Measurements from ENCODE around the gene NGF.

Gene NGF

DNA sequence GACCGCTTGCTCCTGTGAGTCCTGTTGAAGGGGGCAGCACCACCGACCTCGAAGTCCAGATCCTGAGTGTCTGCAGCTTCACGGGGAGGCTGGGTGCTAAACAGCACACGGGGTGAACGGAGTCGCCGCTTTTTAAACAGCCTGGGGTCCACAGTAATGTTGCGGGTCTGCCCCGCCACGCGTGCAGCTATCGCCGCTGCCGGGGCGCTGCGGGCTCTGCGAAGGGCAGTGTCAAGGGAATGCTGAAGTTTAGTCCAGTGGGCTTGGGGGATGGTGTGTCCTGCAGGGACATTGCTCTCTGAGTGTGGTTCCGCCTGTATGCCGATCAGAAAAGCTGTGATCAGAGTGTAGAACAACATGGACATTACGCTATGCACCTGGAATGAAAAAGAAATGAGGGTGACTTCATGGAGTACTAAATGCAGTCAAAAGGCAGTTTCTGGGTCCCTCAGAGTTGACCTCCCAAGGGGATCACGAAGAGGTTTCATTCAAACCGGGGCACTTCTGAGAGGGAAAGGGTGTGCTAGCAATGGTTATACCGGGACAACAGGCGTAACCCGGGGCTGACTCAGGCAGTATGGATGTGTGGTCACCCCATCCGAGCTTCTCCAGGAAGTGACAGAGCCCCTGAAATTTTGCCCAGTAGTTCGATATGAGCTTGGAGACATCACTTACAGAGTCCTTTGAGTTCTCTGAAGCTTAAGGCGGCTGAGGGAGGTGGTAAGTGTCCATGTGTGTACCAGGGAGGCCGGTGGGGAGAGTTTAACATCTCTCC is 51.4 kb downstream of the NGF start:
- H3K9ac ChIP-seq (ENCODE audit: low read depth, low read length, poor library complexity, severe bottlenecking): no peak overlapping the region
- TF ChIP-seq, protein P1, sequence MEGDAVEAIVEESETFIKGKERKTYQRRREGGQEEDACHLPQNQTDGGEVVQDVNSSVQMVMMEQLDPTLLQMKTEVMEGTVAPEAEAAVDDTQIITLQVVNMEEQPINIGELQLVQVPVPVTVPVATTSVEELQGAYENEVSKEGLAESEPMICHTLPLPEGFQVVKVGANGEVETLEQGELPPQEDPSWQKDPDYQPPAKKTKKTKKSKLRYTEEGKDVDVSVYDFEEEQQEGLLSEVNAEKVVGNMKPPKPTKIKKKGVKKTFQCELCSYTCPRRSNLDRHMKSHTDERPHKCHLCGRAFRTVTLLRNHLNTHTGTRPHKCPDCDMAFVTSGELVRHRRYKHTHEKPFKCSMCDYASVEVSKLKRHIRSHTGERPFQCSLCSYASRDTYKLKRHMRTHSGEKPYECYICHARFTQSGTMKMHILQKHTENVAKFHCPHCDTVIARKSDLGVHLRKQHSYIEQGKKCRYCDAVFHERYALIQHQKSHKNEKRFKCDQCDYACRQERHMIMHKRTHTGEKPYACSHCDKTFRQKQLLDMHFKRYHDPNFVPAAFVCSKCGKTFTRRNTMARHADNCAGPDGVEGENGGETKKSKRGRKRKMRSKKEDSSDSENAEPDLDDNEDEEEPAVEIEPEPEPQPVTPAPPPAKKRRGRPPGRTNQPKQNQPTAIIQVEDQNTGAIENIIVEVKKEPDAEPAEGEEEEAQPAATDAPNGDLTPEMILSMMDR (conservative IDR thresholded peaks at IDR 0.05; ENCODE audit: low read length): no peak
- TF ChIP-seq EZH2phosphoT487 (IDR thresholded peaks at IDR 0.05; ENCODE audit: borderline replicate concordance): no peak
- H3K4me1 ChIP-seq (ENCODE audit: insufficient read depth, low read length, poor library complexity, severe bottlenecking): peaks cover 10% of the 10 kb centered on the region
- H3K9me3 ChIP-seq (ENCODE audit: insufficient read depth, low read depth, low read length): no peaks in the 10 kb centered on the region
- no peaks in the 10 kb centered on the region for H4K20me1 ChIP-seq (ENCODE audit: insufficient read depth, low read length, poor library complexity, severe bottlenecking)
- no peaks in the 10 kb centered on the region for H3K36me3 ChIP-seq (ENCODE audit: insufficient read depth, low read length)
- no peaks in the 10 kb centered on the region for H3K9me2 ChIP-seq (replicated peaks; ENCODE audit: low read depth, low read length)
- no peaks in the 10 kb centered on the region for H3F3A ChIP-seq (ENCODE audit: low read depth)
- no peaks in the 10 kb centered on the region for H3K79me2 ChIP-seq (ENCODE audit: insufficient read depth, low read length)
- H3K27me3 ChIP-seq (ENCODE audit: insufficient read depth, low read length, poor library complexity, severe bottlenecking): no peaks in the 10 kb centered on the region
- no peak overlapping the region for H3K4me2 ChIP-seq (ENCODE audit: low read depth, low read length, poor library complexity, severe bottlenecking)
- no peak overlapping the region for H3K4me3 ChIP-seq (ENCODE audit: low read length, poor library complexity, severe bottlenecking)
- no peak overlapping the region for H2AFZ ChIP-seq (ENCODE audit: low read length)

DNA sequence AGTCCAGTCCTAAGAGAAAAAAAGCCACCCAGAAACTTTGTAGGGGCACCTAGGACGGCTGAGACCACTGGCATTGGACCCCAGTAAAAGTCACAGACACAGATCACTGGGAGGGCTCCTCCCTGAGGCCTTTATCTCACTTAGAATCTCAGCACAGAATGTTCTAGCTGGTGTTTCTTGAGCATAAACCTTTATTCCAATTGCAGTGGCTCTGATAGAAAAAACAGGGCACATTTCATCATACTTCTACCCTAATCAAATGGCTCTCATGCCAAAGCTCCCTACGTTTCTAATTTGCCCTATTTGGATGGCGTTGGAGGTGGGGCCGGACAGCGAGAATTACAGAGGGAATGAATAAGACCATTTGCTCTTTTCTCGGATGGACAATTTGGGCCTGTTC is 53.8 kb downstream of the NGF start:
- Histone ChIP-seq H3K36me3 (ENCODE audit: insufficient read depth, low read length) (no peaks in the 10 kb centered on the region), H2AFZ (ENCODE audit: low read length) (no peak overlapping the region), H3K79me2 (ENCODE audit: insufficient read depth, low read length) (no peaks in the 10 kb centered on the region), H3K27me3 (ENCODE audit: insufficient read depth, low read length, poor library complexity, severe bottlenecking) (no peaks in the 10 kb centered on the region), H3K4me2 (ENCODE audit: low read depth, low read length, poor library complexity, severe bottlenecking) (peak overlapping the region; percentile 34), H3K9me2 (replicated peaks; ENCODE audit: low read depth, low read length) (no peaks in the 10 kb centered on the region), H3K9ac (ENCODE audit: low read depth, low read length, poor library complexity, severe bottlenecking) (no peak overlapping the region), H3F3A (ENCODE audit: low read depth) (no peaks in the 10 kb centered on the region), H3K4me3 (ENCODE audit: low read length, poor library complexity, severe bottlenecking) (no peak overlapping the region), H3K9me3 (ENCODE audit: insufficient read depth, low read depth, low read length) (no peaks in the 10 kb centered on the region), H3K4me1 (ENCODE audit: insufficient read depth, low read length, poor library complexity, severe bottlenecking) (peaks cover 10% of the 10 kb centered on the region), H4K20me1 (ENCODE audit: insufficient read depth, low read length, poor library complexity, severe bottlenecking) (no peaks in the 10 kb centered on the region)
- TF ChIP-seq EZH2phosphoT487 (IDR thresholded peaks at IDR 0.05; ENCODE audit: borderline replicate concordance): no peak
- TF ChIP-seq, protein P1 (conservative IDR thresholded peaks at IDR 0.05; ENCODE audit: low read length): no peak

DNA sequence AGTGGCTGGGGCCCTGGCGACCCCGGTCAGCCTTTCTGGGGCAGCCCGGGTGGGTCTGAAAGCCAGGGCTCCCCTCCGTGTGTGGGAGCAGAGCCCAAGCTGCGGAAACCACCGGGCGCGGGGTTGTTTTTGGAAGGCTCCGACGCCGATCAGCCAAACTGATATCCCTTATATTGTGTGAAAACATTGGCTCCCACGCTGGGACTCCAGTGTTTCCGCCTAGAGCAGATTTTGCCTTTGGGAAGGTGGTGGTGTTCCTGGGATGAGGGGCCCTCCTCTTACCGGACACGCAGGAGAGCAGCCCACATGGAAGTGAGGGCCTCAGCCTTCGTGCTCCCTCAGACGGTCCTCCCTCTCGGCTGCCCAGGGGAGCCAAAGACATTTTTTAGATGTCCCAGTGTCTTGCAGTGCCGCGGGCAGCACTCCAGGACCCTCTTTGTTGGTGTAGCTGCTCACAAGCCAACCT is 54.3 kb downstream of the NGF start:
- H3F3A ChIP-seq (ENCODE audit: low read depth): no peaks in the 10 kb centered on the region
- no peak overlapping the region for H3K9ac ChIP-seq (ENCODE audit: low read depth, low read length, poor library complexity, severe bottlenecking)
- H4K20me1 ChIP-seq (ENCODE audit: insufficient read depth, low read length, poor library complexity, severe bottlenecking): no peaks in the 10 kb centered on the region
- no peaks in the 10 kb centered on the region for H3K79me2 ChIP-seq (ENCODE audit: insufficient read depth, low read length)
- no peaks in the 10 kb centered on the region for H3K36me3 ChIP-seq (ENCODE audit: insufficient read depth, low read length)
- no peak overlapping the region for H3K4me3 ChIP-seq (ENCODE audit: low read length, poor library complexity, severe bottlenecking)
- TF ChIP-seq, protein P1 (conservative IDR thresholded peaks at IDR 0.05; ENCODE audit: low read length): no peak
- no peak for TF ChIP-seq EZH2phosphoT487 (IDR thresholded peaks at IDR 0.05; ENCODE audit: borderline replicate concordance)
- no peaks in the 10 kb centered on the region for H3K27me3 ChIP-seq (ENCODE audit: insufficient read depth, low read length, poor library complexity, severe bottlenecking)
- H3K9me3 ChIP-seq (ENCODE audit: insufficient read depth, low read depth, low read length): no peaks in the 10 kb centered on the region
- no peak overlapping the region for H2AFZ ChIP-seq (ENCODE audit: low read length)
- H3K4me2 ChIP-seq (ENCODE audit: low read depth, low read length, poor library complexity, severe bottlenecking): no peak overlapping the region
- H3K9me2 ChIP-seq (replicated peaks; ENCODE audit: low read depth, low read length): no peaks in the 10 kb centered on the region
- H3K4me1 ChIP-seq (ENCODE audit: insufficient read depth, low read length, poor library complexity, severe bottlenecking): peaks cover 10% of the 10 kb centered on the region
